OCI-LY7 (cell line): ENCODE measurements around the gene OR2Z1.

Experiments
- EZH2phosphoT487 ChIP-seq: fragments of 200-600 bp; sonication (generic); IDR thresholded peaks from 2 replicates; pipeline ENCODE4 v1.6.1; 2018; ENCODE audit warnings: low read depth, borderline replicate concordance, mild to moderate bottlenecking, mixed run types, antibody characterized with exemption, low read length, moderate library complexity, mixed read lengths
- TF ChIP-seq, protein P1 (sequence below): fragments of 200-600 bp; sonication (generic); conservative IDR thresholded peaks from 2 replicates; pipeline ENCODE4 v1.5.1; 2014; ENCODE audit warnings: mild to moderate bottlenecking, antibody characterized with exemption, low read length, moderate library complexity, mixed read lengths

- TF ChIP-seq, protein P1, sequence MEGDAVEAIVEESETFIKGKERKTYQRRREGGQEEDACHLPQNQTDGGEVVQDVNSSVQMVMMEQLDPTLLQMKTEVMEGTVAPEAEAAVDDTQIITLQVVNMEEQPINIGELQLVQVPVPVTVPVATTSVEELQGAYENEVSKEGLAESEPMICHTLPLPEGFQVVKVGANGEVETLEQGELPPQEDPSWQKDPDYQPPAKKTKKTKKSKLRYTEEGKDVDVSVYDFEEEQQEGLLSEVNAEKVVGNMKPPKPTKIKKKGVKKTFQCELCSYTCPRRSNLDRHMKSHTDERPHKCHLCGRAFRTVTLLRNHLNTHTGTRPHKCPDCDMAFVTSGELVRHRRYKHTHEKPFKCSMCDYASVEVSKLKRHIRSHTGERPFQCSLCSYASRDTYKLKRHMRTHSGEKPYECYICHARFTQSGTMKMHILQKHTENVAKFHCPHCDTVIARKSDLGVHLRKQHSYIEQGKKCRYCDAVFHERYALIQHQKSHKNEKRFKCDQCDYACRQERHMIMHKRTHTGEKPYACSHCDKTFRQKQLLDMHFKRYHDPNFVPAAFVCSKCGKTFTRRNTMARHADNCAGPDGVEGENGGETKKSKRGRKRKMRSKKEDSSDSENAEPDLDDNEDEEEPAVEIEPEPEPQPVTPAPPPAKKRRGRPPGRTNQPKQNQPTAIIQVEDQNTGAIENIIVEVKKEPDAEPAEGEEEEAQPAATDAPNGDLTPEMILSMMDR = no peak
- no peak for TF ChIP-seq EZH2phosphoT487
These were observed 20.5 kb upstream of the OR2Z1 start for GRCh38 chr19:8700956-8701355.
